ENCODE data around the gene DNMT3B.

Gene DNMT3B

GRCh38 chr20:32841174-32841573 is 79.0 kb downstream of the DNMT3B start:
- Histone ChIP-seq H3K4me1 (ENCODE audit: control insufficient read depth, low read length) (no peaks in the 10 kb centered on the region), H4K20me1 (ENCODE audit: control insufficient read depth, insufficient read depth, low read depth, low read length) (no peaks in the 10 kb centered on the region), H3K4me2 (ENCODE audit: low read length) (no peak overlapping the region), H3K36me3 (ENCODE audit: control insufficient read depth, low read length) (peaks cover 84% of the 10 kb centered on the region), H3K9me3 (ENCODE audit: control insufficient read depth, insufficient read depth, low read length) (no peaks in the 10 kb centered on the region), H3K27ac (ENCODE audit: low read depth, low read length) (no peak overlapping the region), H3K9me2 (replicated peaks; ENCODE audit: control insufficient read depth, low read length) (no peaks in the 10 kb centered on the region), H3K79me2 (ENCODE audit: control insufficient read depth, low read length) (peaks cover 67% of the 10 kb centered on the region), H3K4me3 (ENCODE audit: low read length) (no peak overlapping the region), H3K27me3 (ENCODE audit: control insufficient read depth, low read length) (no peaks in the 10 kb centered on the region), H3F3A (ENCODE audit: control insufficient read depth, insufficient read depth) (peaks cover 3% of the 10 kb centered on the region; the same call in 1 of the 2 replicates)
- no peak for TF ChIP-seq CTCF (IDR thresholded peaks at IDR 0.05; ENCODE audit: low read depth, low read length, poor library complexity, severe bottlenecking)
- no peak for TF ChIP-seq EZH2phosphoT487 (IDR thresholded peaks at IDR 0.05; ENCODE audit: borderline replicate concordance, low read length)

- no peaks in the 10 kb centered on the region for H3K4me1 ChIP-seq (ENCODE audit: control insufficient read depth, low read length)
- H3K4me3 ChIP-seq (ENCODE audit: low read length) = no peak overlapping the region
- H3K9me2 ChIP-seq (replicated peaks; ENCODE audit: control insufficient read depth, low read length) = no peaks in the 10 kb centered on the region
- H3K27me3 ChIP-seq (ENCODE audit: control insufficient read depth, low read length) = no peaks in the 10 kb centered on the region
- TF ChIP-seq EZH2phosphoT487 (IDR thresholded peaks at IDR 0.05; ENCODE audit: borderline replicate concordance, low read length) (no peak), CTCF (IDR thresholded peaks at IDR 0.05; ENCODE audit: low read depth, low read length, poor library complexity, severe bottlenecking) (no peak)
- H3K9me3 ChIP-seq (ENCODE audit: control insufficient read depth, insufficient read depth, low read length) = no peaks in the 10 kb centered on the region
- no peak overlapping the region for H3K27ac ChIP-seq (ENCODE audit: low read depth, low read length)
- H3K4me2 ChIP-seq (ENCODE audit: low read length) = no peak overlapping the region
- H4K20me1 ChIP-seq (ENCODE audit: control insufficient read depth, insufficient read depth, low read depth, low read length) = no peaks in the 10 kb centered on the region
- H3K79me2 ChIP-seq (ENCODE audit: control insufficient read depth, low read length) = peaks cover 65% of the 10 kb centered on the region
- H3K36me3 ChIP-seq (ENCODE audit: control insufficient read depth, low read length) = peaks cover 84% of the 10 kb centered on the region
- peaks cover 3% of the 10 kb centered on the region; the same call in 1 of the 2 replicates for H3F3A ChIP-seq (ENCODE audit: control insufficient read depth, insufficient read depth)
Measured at GRCh38 chr20:32841632-32842031, 79.4 kb downstream of the DNMT3B start.

GRCh38 chr20:32842688-32843524 is 80.7 kb downstream of the DNMT3B start:
- H3K27me3 ChIP-seq (ENCODE audit: control insufficient read depth, low read length) = no peaks in the 10 kb centered on the region
- no peaks in the 10 kb centered on the region for H3K9me2 ChIP-seq (replicated peaks; ENCODE audit: control insufficient read depth, low read length)
- H4K20me1 ChIP-seq (ENCODE audit: control insufficient read depth, insufficient read depth, low read depth, low read length) = no peaks in the 10 kb centered on the region
- H3K4me3 ChIP-seq (ENCODE audit: low read length) = no peak overlapping the region
- no peaks in the 10 kb centered on the region for H3K9me3 ChIP-seq (ENCODE audit: control insufficient read depth, insufficient read depth, low read length)
- no peak for TF ChIP-seq EZH2phosphoT487 (IDR thresholded peaks at IDR 0.05; ENCODE audit: borderline replicate concordance, low read length)
- TF ChIP-seq CTCF (IDR thresholded peaks at IDR 0.05; ENCODE audit: low read depth, low read length, poor library complexity, severe bottlenecking) = no peak
- H3K27ac ChIP-seq (ENCODE audit: low read depth, low read length) = no peak overlapping the region
- no peaks in the 10 kb centered on the region for H3K4me1 ChIP-seq (ENCODE audit: control insufficient read depth, low read length)
- H3F3A ChIP-seq (ENCODE audit: control insufficient read depth, insufficient read depth) = peaks cover 3% of the 10 kb centered on the region; the same call in 1 of the 2 replicates
- H3K36me3 ChIP-seq (ENCODE audit: control insufficient read depth, low read length) = peaks cover 85% of the 10 kb centered on the region
- peaks cover 60% of the 10 kb centered on the region for H3K79me2 ChIP-seq (ENCODE audit: control insufficient read depth, low read length)
- H3K4me2 ChIP-seq (ENCODE audit: low read length) = no peak overlapping the region
